HepG2 (cell line): ENCODE data around the gene VPS13C. TPM values are rescaled to one million over a fixed set of nuclear protein-coding genes. Genes with fewer than 3 reads are reported as not detected.

Experiments used
- ELF1 ChIP-seq: sonication (generic); formaldehyde crosslinking; IDR thresholded peaks from 2 replicates; pipeline ENCODE4 v1.4.0; 2020; ENCODE audit warnings: missing genetic modification reagents
- GATA4 ChIP-seq: sonication (generic); IDR thresholded peaks from 2 replicates; pipeline ENCODE4 v1.6.1; 2016; ENCODE audit warnings: antibody characterized with exemption, low read depth, borderline replicate concordance
- HDAC6 ChIP-seq: fragments of 200-600 bp; sonication (generic); IDR thresholded peaks from 2 replicates; pipeline ENCODE4 v1.7.0; 2017; ENCODE audit warnings: mild to moderate bottlenecking, antibody characterized with exemption, low read length, low read depth
- RFXAP ChIP-seq: sonication (generic); formaldehyde crosslinking; IDR thresholded peaks from 2 replicates; pipeline ENCODE4 v1.4.0; 2020; ENCODE audit warnings: missing genetic modification reagents, borderline replicate concordance
- RNF219 ChIP-seq: sonication (generic); formaldehyde crosslinking; IDR thresholded peaks from 2 replicates; pipeline ENCODE4 v1.5.0; 2020; ENCODE audit warnings: mild to moderate bottlenecking, missing genetic modification reagents
- SIX1 ChIP-seq: sonication (generic); formaldehyde crosslinking; IDR thresholded peaks from 2 replicates; pipeline ENCODE4 v1.4.0; 2020; ENCODE audit warnings: missing genetic modification reagents, borderline replicate concordance
- SOX13 ChIP-seq, 3 experiments: fragments of 450-650 bp in 1 of 3; sonication (generic) in 1 of 3; formaldehyde crosslinking in 1 of 3; IDR thresholded peaks in 2 of 3; conservative IDR thresholded peaks in 1 of 3; 2 replicates each; pipeline versions ENCODE4 v1.5.0 to v1.6.1; 2016 to 2020; ENCODE audit warnings: antibody characterized with exemption in 1 of 3, mild to moderate bottlenecking in 1 of 3, missing compliant biosample characterization in 1 of 3, missing genetic modification reagents in 1 of 3, moderate library complexity in 1 of 3
- ZNF18 ChIP-seq: sonication (generic); formaldehyde crosslinking; IDR thresholded peaks from 2 replicates; pipeline ENCODE4 v1.8.0; 2022; ENCODE audit warnings: mild to moderate bottlenecking, missing genetic modification reagents; ENCODE audit not compliant: insufficient replicate concordance
- ZNF563 ChIP-seq: sonication (generic); formaldehyde crosslinking; IDR thresholded peaks from 2 replicates; pipeline ENCODE4 v1.8.0; 2022; ENCODE audit warnings: mild to moderate bottlenecking, moderate library complexity, missing genetic modification reagents
- polyA plus RNA-seq, 8 experiments: library from polyadenylated mRNA; depleted of rRNA in 3 of 8; stranded (reverse) in 7 of 8; unstranded in 1 of 8; fragments of >200 nt; fragmentation: Illumina TruSeq in 4 of 8; extraction: Trizol in 4 of 8; gene quantifications; 2 replicates each; pipeline versions ENCODE4 v1.2.1 to v1.2.3, GENCODE V29; 2011 to 2016; ENCODE audit warnings: low read depth in 4 of 8, missing spikeins in 1 of 8, mixed read lengths in 1 of 8; ENCODE audit not compliant: insufficient read depth in 1 of 8
- total RNA-seq, 5 experiments: library from RNA; depleted of rRNA; stranded (reverse); fragments of >200 nt; fragmentation: Illumina TruSeq; extraction: Trizol; gene quantifications; 2 replicates each; pipeline ENCODE4 v1.2.3, GENCODE V29; 2016; ENCODE audit warnings: low read depth in 1 of 5
- TF ChIP-seq, protein P1 (sequence below): sonication (generic); formaldehyde crosslinking; IDR thresholded peaks from 2 replicates; pipeline ENCODE4; 2020; ENCODE audit warnings: missing genetic modification reagents, mild to moderate bottlenecking, borderline replicate concordance
- TF ChIP-seq, protein P2 (sequence below): fragments of 450-650 bp; IDR thresholded peaks from 2 replicates; pipeline ENCODE4 v1.6.1; 2017; ENCODE audit warnings: mild to moderate bottlenecking
- TF ChIP-seq, protein P3 (sequence below): sonication (generic); formaldehyde crosslinking; IDR thresholded peaks from 2 replicates; pipeline ENCODE4 v1.4.0; 2020; ENCODE audit warnings: missing genetic modification reagents
- TF ChIP-seq, protein P4 (sequence below): sonication (generic); formaldehyde crosslinking; IDR thresholded peaks from 2 replicates; pipeline ENCODE4 v1.4.0; 2020; ENCODE audit warnings: missing genetic modification reagents, borderline replicate concordance

The VPS13C gene
- total and polyA plus RNA-seq, 2 of the 13 experiments (the other 11 are each of a cell fraction or from before 2014, with no cell fraction given), result 10.9 to 26.8 TPM

GRCh38 chr15:62054979-62055378, 5.3 kb downstream of the VPS13C start (continued):
- TF ChIP-seq ZNF18 (CRISPR knock-in tag), result peak; percentile 41
- TF ChIP-seq GATA4, result no peak
- no peak for TF ChIP-seq SOX13 (IDR thresholded peaks at IDR 0.05)
- peak in 1 of 2 experiments; percentile 58; a peak in 2 of 4 replicates for TF ChIP-seq SOX13 (CRISPR knock-in tag; conservative IDR thresholded peaks at IDR 0.05 in 1 of 2, IDR thresholded peaks at IDR 0.05 in 1 of 2)
- TF ChIP-seq, protein P1, sequence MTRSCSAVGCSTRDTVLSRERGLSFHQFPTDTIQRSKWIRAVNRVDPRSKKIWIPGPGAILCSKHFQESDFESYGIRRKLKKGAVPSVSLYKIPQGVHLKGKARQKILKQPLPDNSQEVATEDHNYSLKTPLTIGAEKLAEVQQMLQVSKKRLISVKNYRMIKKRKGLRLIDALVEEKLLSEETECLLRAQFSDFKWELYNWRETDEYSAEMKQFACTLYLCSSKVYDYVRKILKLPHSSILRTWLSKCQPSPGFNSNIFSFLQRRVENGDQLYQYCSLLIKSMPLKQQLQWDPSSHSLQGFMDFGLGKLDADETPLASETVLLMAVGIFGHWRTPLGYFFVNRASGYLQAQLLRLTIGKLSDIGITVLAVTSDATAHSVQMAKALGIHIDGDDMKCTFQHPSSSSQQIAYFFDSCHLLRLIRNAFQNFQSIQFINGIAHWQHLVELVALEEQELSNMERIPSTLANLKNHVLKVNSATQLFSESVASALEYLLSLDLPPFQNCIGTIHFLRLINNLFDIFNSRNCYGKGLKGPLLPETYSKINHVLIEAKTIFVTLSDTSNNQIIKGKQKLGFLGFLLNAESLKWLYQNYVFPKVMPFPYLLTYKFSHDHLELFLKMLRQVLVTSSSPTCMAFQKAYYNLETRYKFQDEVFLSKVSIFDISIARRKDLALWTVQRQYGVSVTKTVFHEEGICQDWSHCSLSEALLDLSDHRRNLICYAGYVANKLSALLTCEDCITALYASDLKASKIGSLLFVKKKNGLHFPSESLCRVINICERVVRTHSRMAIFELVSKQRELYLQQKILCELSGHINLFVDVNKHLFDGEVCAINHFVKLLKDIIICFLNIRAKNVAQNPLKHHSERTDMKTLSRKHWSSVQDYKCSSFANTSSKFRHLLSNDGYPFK (CRISPR knock-in tag), result no peak
- TF ChIP-seq, protein P2, sequence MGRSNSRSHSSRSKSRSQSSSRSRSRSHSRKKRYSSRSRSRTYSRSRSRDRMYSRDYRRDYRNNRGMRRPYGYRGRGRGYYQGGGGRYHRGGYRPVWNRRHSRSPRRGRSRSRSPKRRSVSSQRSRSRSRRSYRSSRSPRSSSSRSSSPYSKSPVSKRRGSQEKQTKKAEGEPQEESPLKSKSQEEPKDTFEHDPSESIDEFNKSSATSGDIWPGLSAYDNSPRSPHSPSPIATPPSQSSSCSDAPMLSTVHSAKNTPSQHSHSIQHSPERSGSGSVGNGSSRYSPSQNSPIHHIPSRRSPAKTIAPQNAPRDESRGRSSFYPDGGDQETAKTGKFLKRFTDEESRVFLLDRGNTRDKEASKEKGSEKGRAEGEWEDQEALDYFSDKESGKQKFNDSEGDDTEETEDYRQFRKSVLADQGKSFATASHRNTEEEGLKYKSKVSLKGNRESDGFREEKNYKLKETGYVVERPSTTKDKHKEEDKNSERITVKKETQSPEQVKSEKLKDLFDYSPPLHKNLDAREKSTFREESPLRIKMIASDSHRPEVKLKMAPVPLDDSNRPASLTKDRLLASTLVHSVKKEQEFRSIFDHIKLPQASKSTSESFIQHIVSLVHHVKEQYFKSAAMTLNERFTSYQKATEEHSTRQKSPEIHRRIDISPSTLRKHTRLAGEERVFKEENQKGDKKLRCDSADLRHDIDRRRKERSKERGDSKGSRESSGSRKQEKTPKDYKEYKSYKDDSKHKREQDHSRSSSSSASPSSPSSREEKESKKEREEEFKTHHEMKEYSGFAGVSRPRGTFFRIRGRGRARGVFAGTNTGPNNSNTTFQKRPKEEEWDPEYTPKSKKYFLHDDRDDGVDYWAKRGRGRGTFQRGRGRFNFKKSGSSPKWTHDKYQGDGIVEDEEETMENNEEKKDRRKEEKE, result no peak
- TF ChIP-seq RFXAP, result no peak
- 0 out of 2 replicates have a peak, but pooled peaks have one; percentile 26 for TF ChIP-seq ELF1
- TF ChIP-seq RNF219 (CRISPR knock-in tag), result no peak
- no peak for TF ChIP-seq ZNF563 (CRISPR knock-in tag)
- TF ChIP-seq, protein P3, sequence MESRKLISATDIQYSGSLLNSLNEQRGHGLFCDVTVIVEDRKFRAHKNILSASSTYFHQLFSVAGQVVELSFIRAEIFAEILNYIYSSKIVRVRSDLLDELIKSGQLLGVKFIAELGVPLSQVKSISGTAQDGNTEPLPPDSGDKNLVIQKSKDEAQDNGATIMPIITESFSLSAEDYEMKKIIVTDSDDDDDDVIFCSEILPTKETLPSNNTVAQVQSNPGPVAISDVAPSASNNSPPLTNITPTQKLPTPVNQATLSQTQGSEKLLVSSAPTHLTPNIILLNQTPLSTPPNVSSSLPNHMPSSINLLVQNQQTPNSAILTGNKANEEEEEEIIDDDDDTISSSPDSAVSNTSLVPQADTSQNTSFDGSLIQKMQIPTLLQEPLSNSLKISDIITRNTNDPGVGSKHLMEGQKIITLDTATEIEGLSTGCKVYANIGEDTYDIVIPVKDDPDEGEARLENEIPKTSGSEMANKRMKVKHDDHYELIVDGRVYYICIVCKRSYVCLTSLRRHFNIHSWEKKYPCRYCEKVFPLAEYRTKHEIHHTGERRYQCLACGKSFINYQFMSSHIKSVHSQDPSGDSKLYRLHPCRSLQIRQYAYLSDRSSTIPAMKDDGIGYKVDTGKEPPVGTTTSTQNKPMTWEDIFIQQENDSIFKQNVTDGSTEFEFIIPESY, result 0 out of 2 replicates have a peak, but pooled peaks have one; percentile 31
- 0 out of 2 replicates have a peak, but pooled peaks have one; percentile 12 for TF ChIP-seq SIX1 (CRISPR knock-in tag)
- no peak for TF ChIP-seq HDAC6
- TF ChIP-seq, protein P4, sequence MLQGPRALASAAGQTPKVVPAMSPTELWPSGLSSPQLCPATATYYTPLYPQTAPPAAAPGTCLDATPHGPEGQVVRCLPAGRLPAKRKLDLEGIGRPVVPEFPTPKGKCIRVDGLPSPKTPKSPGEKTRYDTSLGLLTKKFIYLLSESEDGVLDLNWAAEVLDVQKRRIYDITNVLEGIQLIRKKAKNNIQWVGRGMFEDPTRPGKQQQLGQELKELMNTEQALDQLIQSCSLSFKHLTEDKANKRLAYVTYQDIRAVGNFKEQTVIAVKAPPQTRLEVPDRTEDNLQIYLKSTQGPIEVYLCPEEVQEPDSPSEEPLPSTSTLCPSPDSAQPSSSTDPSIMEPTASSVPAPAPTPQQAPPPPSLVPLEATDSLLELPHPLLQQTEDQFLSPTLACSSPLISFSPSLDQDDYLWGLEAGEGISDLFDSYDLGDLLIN (CRISPR knock-in tag), result no peak
